Lung (tissue), 12 donors: ENCODE results near the gene HCFC2. TPM values are rescaled to one million over a fixed set of nuclear protein-coding genes. Genes with fewer than 3 reads are reported as not detected.

Source experiments
- ATAC-seq: fragments of 200-7000 bp; cut with Tn5 transposase; one replicate; pipeline ENCODE4 v1.9.1; 2020; ENCODE audit warnings: moderate number of reproducible peaks; ENCODE audit not compliant: insufficient read depth, low FRiP score
- DNase-seq, 3 donors: peaks; one replicate each; pipeline ENCODE4 v3.0.0-alpha.2; 2013 to 2017
- H3K27ac ChIP-seq, 2 donors: one replicate each; pipeline ENCODE4 v1.5.1; 2013; ENCODE audit warnings: mild to moderate bottlenecking in 2 of 2, moderate library complexity in 2 of 2, control low read depth in 1 of 2, inconsistent platforms in 1 of 2, low read depth in 1 of 2, low read length in 1 of 2
- H3K27me3 ChIP-seq, 3 donors: one replicate each; pipeline ENCODE4 v1.5.1; 2013; ENCODE audit warnings: low read length in 2 of 3; ENCODE audit not compliant: control insufficient read depth in 3 of 3, insufficient read depth in 3 of 3
- H3K36me3 ChIP-seq, 4 donors: one replicate each; pipeline ENCODE4 v1.5.1; 2013; ENCODE audit warnings: low read length in 4 of 4, mild to moderate bottlenecking in 1 of 4, moderate library complexity in 1 of 4; ENCODE audit not compliant: control insufficient read depth in 4 of 4, insufficient read depth in 4 of 4
- H3K4me1 ChIP-seq, 5 donors: one replicate each; pipeline ENCODE4 v1.5.1; 2013; ENCODE audit warnings: low read length in 5 of 5, mild to moderate bottlenecking in 2 of 5, moderate library complexity in 1 of 5; ENCODE audit not compliant: control insufficient read depth in 5 of 5, insufficient read depth in 5 of 5
- H3K4me3 ChIP-seq: one replicate; pipeline ENCODE4 v1.5.1; 2013; ENCODE audit warnings: mild to moderate bottlenecking, control low read depth, moderate library complexity
- H3K9ac ChIP-seq, 2 donors: one replicate each; pipeline ENCODE4 v1.5.1; 2013; ENCODE audit warnings: low read length in 2 of 2, control low read depth in 1 of 2; ENCODE audit not compliant: insufficient read depth in 1 of 2
- H3K9me3 ChIP-seq, 4 donors: one replicate each; pipeline ENCODE4 v1.5.1; 2013; ENCODE audit warnings: low read length in 3 of 4, mild to moderate bottlenecking in 1 of 4, moderate library complexity in 1 of 4; ENCODE audit not compliant: control insufficient read depth in 4 of 4, insufficient read depth in 3 of 4
- CTCF ChIP-seq: IDR thresholded peaks from 2 replicates; pipeline ENCODE4 v1.5.1; 2012; ENCODE audit warnings: mild to moderate bottlenecking; ENCODE audit errors: control extremely low read depth, extremely low read depth
- WGBS, 2 donors: extraction: QIAGEN DNeasy Blood & Tissue Kit; methylation state at CpG; one replicate each; pipeline ENCODE4 v1.1.7; 2013; 5-methylcytosine and 5-hydroxymethylcytosine counted together
- polyA plus RNA-seq, 2 donors: library from polyadenylated mRNA; stranded (reverse); fragments of 200-250 nt; gene quantifications; one replicate each; pipeline ENCODE4 v1.2.1, GENCODE V29; 2013
- total RNA-seq, 2 donors: library from RNA; depleted of rRNA in 1 of 2; stranded (reverse); fragments of >200 nt in 1 of 2; gene quantifications; one replicate each; pipeline ENCODE4 v1.2.1, GENCODE V29; 2014 to 2021
- donor health status: control.
- donor health status: control.
- donor health status: Bipolar disorder and iron deficiency.
- donor health status: healthy.
- donor health status: DM: yes; HTN: yes; CAD: no.

Gene HCFC2
- total and polyA plus RNA-seq, 4 donors, result 5.8 to 30.5 (median 10.8) TPM

- 77 to 87% methylated on average over 4 of the region's 4 CpGs for WGBS, 2 donors
- ATAC-seq, result no peak
- no peak overlapping the region for H3K4me3 ChIP-seq
Observed at GRCh38 chr12:104131609-104132008, 67.3 kb downstream of the HCFC2 start.

GRCh38 chr12:104132351-104132956 lies 68.1 kb downstream of the HCFC2 start:
- H3K4me3 ChIP-seq, result no peak overlapping the region
- peak overlapping the region; percentile 15 to 46 for H3K27ac ChIP-seq
- no peak for TF ChIP-seq CTCF
- no peaks in the 10 kb centered on the region for H3K27me3 ChIP-seq
- 59 to 75% methylated on average over 7 of the region's 7 CpGs for WGBS, 2 donors
- H3K4me1 ChIP-seq, result peaks cover 0 to 30% (median 4%) of the 10 kb centered on the region in 5 donors
- H3K9me3 ChIP-seq, result no peaks in the 10 kb centered on the region
- H3K9ac ChIP-seq, result no peak overlapping the region
- peaks cover 0 to 40% (median 15%) of the 10 kb centered on the region in 4 donors for H3K36me3 ChIP-seq
- ATAC-seq (no peak), DNase-seq (no peak)

More at GRCh38 chr12:104131609-104132008, 67.3 kb downstream of the HCFC2 start:
- Histone ChIP-seq H3K9ac (no peak overlapping the region), H3K36me3 (peaks cover 0 to 44% (median 16%) of the 10 kb centered on the region in 4 donors), H3K27ac (no peak overlapping the region), H3K9me3 (no peaks in the 10 kb centered on the region), H3K27me3 (no peaks in the 10 kb centered on the region), H3K4me1 (peaks cover 0 to 25% (median 4%) of the 10 kb centered on the region in 5 donors)
- DNase-seq, result no peak
- TF ChIP-seq CTCF, result no peak

DNA sequence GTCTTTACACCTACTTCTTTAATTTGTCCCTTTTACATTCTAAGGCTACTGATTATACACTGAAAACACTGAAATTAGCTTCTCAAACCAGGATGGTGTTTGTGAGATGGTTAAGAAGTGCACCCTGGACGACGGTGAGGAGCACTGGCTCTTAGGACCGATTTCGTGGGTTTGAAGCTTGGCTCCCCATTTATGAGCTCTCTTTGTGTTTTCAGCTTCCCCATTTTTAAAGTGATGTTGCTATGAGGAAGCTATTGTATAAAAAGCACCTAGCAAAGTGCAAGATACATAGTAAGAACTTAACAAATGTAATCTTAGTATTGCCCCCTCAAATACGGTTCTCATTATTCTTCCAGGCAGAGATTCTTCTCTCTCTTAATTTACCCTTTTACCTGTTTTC lies 69.0 kb downstream of the HCFC2 start:
- H3K36me3 ChIP-seq, result peaks cover 0 to 33% (median 13%) of the 10 kb centered on the region in 4 donors
- ATAC-seq, result no peak
- DNase-seq, result no peak
- 48 to 71% methylated on average over 5 of the region's 5 CpGs for WGBS, 2 donors
- no peak overlapping the region for H3K27ac ChIP-seq
- no peak overlapping the region for H3K9ac ChIP-seq
- no peaks in the 10 kb centered on the region for H3K9me3 ChIP-seq
- TF ChIP-seq CTCF, result no peak
- H3K4me1 ChIP-seq, result peaks cover under 1 to 30% (median 5%) of the 10 kb centered on the region in 5 donors
- H3K4me3 ChIP-seq, result no peak overlapping the region
- no peaks in the 10 kb centered on the region for H3K27me3 ChIP-seq
